Measurements from ENCODE around the gene MCTP1. TPM values are rescaled to one million over a fixed set of nuclear protein-coding genes. Genes with fewer than 3 reads are reported as not detected.

Gene MCTP1
- total and polyA plus RNA-seq, 2 donors from 2014 or later = 1.4 to 19.3 TPM

GRCh38 chr5:94672746-94673145 is 612.1 kb downstream of the MCTP1 start:
- Histone ChIP-seq H3K27me3 (ENCODE audit: control insufficient read depth, insufficient read depth, low read length) (no peaks in the 10 kb centered on the region), H3K27ac (ENCODE audit: low read depth in 2 of 2, low read length in 2 of 2) (no peak overlapping the region), H3K9ac (ENCODE audit: low read length in 3 of 3) (no peak overlapping the region), H3K4me3 (ENCODE audit: low read length in 3 of 3) (no peak overlapping the region), H3K4me1 (ENCODE audit: control insufficient read depth in 2 of 3, insufficient read depth in 2 of 3, low read depth in 1 of 3, low read length in 3 of 3) (no peaks in the 10 kb centered on the region), H3K9me3 (ENCODE audit: control insufficient read depth in 2 of 3, insufficient read depth in 1 of 3, low read length in 3 of 3) (no peaks in the 10 kb centered on the region), H3K36me3 (ENCODE audit: control insufficient read depth in 2 of 3, insufficient read depth in 3 of 3, low read length in 3 of 3) (peaks cover 0 to 6% (median 0%) of the 10 kb centered on the region in 3 donors)
- TF ChIP-seq, protein P1, sequence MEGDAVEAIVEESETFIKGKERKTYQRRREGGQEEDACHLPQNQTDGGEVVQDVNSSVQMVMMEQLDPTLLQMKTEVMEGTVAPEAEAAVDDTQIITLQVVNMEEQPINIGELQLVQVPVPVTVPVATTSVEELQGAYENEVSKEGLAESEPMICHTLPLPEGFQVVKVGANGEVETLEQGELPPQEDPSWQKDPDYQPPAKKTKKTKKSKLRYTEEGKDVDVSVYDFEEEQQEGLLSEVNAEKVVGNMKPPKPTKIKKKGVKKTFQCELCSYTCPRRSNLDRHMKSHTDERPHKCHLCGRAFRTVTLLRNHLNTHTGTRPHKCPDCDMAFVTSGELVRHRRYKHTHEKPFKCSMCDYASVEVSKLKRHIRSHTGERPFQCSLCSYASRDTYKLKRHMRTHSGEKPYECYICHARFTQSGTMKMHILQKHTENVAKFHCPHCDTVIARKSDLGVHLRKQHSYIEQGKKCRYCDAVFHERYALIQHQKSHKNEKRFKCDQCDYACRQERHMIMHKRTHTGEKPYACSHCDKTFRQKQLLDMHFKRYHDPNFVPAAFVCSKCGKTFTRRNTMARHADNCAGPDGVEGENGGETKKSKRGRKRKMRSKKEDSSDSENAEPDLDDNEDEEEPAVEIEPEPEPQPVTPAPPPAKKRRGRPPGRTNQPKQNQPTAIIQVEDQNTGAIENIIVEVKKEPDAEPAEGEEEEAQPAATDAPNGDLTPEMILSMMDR (IDR thresholded peaks at IDR 0.05; ENCODE audit: borderline replicate concordance, extremely low read depth, insufficient read depth) = no peak
- FAIRE-seq (no peak), DNase-seq (no peak)
- intact Hi-C loops (cut with DNase I) = no loop called here

- FAIRE-seq (no peak), DNase-seq (no peak)
- intact Hi-C loops (cut with DNase I) = no loop called here
- H3K9me3 ChIP-seq (ENCODE audit: control insufficient read depth in 2 of 3, insufficient read depth in 1 of 3, low read length in 3 of 3) = no peaks in the 10 kb centered on the region
- H3K4me3 ChIP-seq (ENCODE audit: low read length in 3 of 3) = no peak overlapping the region
- no peak overlapping the region for H3K9ac ChIP-seq (ENCODE audit: low read length in 3 of 3)
- H3K27me3 ChIP-seq (ENCODE audit: control insufficient read depth, insufficient read depth, low read length) = no peaks in the 10 kb centered on the region
- no peaks in the 10 kb centered on the region for H3K36me3 ChIP-seq (ENCODE audit: control insufficient read depth in 2 of 3, insufficient read depth in 3 of 3, low read length in 3 of 3)
- no peak overlapping the region for H3K27ac ChIP-seq (ENCODE audit: low read depth in 2 of 2, low read length in 2 of 2)
- H3K4me1 ChIP-seq (ENCODE audit: control insufficient read depth in 2 of 3, insufficient read depth in 2 of 3, low read depth in 1 of 3, low read length in 3 of 3) = no peaks in the 10 kb centered on the region
- TF ChIP-seq, protein P1 (IDR thresholded peaks at IDR 0.05; ENCODE audit: borderline replicate concordance, extremely low read depth, insufficient read depth) = no peak
Observed at GRCh38 chr5:94670726-94671125, 614.2 kb downstream of the MCTP1 start.

GRCh38 chr5:94667937-94668336 is 617.0 kb downstream of the MCTP1 start:
- TF ChIP-seq, protein P1 (IDR thresholded peaks at IDR 0.05; ENCODE audit: borderline replicate concordance, extremely low read depth, insufficient read depth) = no peak
- intact Hi-C loops (cut with DNase I) = no loop called here
- FAIRE-seq = no peak

DNA sequence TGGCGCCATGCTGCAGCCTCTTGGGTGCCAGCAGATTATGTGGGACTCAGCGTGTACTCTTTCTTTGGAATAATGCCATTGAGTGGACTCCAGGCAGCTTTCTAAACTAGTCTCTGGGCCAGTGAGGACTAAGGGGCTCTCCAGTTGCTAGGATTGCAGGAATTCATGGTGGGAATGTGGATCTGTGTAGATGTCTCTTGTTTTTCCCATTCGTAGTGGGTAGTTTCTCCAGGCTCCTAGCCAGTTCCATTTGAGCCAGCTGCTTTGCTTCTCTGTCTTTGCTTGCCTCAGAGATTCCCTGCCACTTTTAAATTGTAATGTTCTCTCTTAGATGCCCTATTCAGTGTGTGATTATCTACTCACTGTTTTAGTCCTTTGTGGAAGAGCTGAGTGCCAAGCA is 623.8 kb downstream of the MCTP1 start:
- no peak overlapping the region for H3K27ac ChIP-seq (ENCODE audit: low read depth in 2 of 2, low read length in 2 of 2)
- H3K4me3 ChIP-seq (ENCODE audit: low read length in 3 of 3) = no peak overlapping the region
- TF ChIP-seq, protein P1 (IDR thresholded peaks at IDR 0.05; ENCODE audit: borderline replicate concordance, extremely low read depth, insufficient read depth) = no peak
- H3K9me3 ChIP-seq (ENCODE audit: control insufficient read depth in 2 of 3, insufficient read depth in 1 of 3, low read length in 3 of 3) = peaks cover 0 to 6% (median 0%) of the 10 kb centered on the region in 3 donors
- FAIRE-seq (no peak), DNase-seq (no peak)
- no peak overlapping the region for H3K9ac ChIP-seq (ENCODE audit: low read length in 3 of 3)
- H3K27me3 ChIP-seq (ENCODE audit: control insufficient read depth, insufficient read depth, low read length) = no peaks in the 10 kb centered on the region
- no peaks in the 10 kb centered on the region for H3K4me1 ChIP-seq (ENCODE audit: control insufficient read depth in 2 of 3, insufficient read depth in 2 of 3, low read depth in 1 of 3, low read length in 3 of 3)
- H3K36me3 ChIP-seq (ENCODE audit: control insufficient read depth in 2 of 3, insufficient read depth in 3 of 3, low read length in 3 of 3) = peaks cover 0 to 3% (median 0%) of the 10 kb centered on the region in 3 donors
- intact Hi-C loops (cut with DNase I) = no loop called here

More at GRCh38 chr5:94667937-94668336, 617.0 kb downstream of the MCTP1 start:
- H3K4me3 ChIP-seq (ENCODE audit: low read length in 3 of 3) = no peak overlapping the region
- no peak overlapping the region for H3K9ac ChIP-seq (ENCODE audit: low read length in 3 of 3)
- peaks cover 0 to 3% (median 0%) of the 10 kb centered on the region in 3 donors for H3K36me3 ChIP-seq (ENCODE audit: control insufficient read depth in 2 of 3, insufficient read depth in 3 of 3, low read length in 3 of 3)
- no peak overlapping the region for H3K27ac ChIP-seq (ENCODE audit: low read depth in 2 of 2, low read length in 2 of 2)
- no peaks in the 10 kb centered on the region for H3K4me1 ChIP-seq (ENCODE audit: control insufficient read depth in 2 of 3, insufficient read depth in 2 of 3, low read depth in 1 of 3, low read length in 3 of 3)
- no peaks in the 10 kb centered on the region for H3K9me3 ChIP-seq (ENCODE audit: control insufficient read depth in 2 of 3, insufficient read depth in 1 of 3, low read length in 3 of 3)
- no peak for DNase-seq
- no peaks in the 10 kb centered on the region for H3K27me3 ChIP-seq (ENCODE audit: control insufficient read depth, insufficient read depth, low read length)

Data from kidney (tissue), 14 donors.